ENCODE results near the gene SATB1.

SATB1 gene

DNA sequence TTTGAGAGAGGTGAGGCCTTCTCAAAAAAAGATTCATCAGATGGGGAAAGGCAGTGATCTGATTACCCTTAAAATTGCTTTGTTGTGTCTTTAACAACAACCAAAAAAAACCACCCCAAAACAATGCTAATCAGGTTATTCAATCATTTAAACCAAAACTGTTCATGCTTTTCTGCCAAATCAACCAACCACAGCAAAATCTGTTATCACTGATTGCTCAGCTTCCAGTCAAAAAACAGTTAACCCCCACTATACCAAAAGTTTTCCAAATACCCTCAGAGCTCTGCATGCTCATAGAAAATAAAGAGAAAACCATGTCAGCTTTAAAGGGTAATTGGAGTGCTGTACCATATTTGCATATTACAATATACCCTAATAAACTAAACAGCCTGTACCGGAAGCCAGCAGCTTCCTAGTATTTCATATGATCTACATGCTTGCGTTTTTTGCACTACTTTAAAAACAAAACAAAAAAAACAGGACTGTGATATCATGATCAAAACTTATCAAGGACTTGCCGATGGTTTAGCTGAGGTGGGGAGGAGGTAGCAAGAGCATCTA, 22.8 kb downstream of the SATB1 start:
- no CpG with 5 or more reads among the region's 3 CpGs for WGBS, 2 donors (ENCODE audit: extremely low coverage in 2 of 2, insufficient read length in 2 of 2, insufficient replicate concordance in 1 of 2)
- Histone ChIP-seq H3K4me2 (ENCODE audit: insufficient read depth, low read length, poor library complexity, severe bottlenecking) (no peak overlapping the region), H3K4me1 (ENCODE audit: control insufficient read depth in 2 of 2, insufficient read depth in 1 of 2, low read depth in 1 of 2, low read length in 2 of 2) (no peaks in the 10 kb centered on the region), H3K9ac (ENCODE audit: low read depth, low read length, poor library complexity) (no peak overlapping the region), H2BK12ac (ENCODE audit: low read length) (no peak overlapping the region), H3K23ac (ENCODE audit: low read depth, low read length, poor library complexity) (no peak overlapping the region), H3K36me3 (replicated peaks in 1 of 2; ENCODE audit: control insufficient read depth in 2 of 2, insufficient read depth in 2 of 2, low read length in 2 of 2) (no peaks in the 10 kb centered on the region), H3K27me3 (ENCODE audit: control insufficient read depth in 3 of 3, insufficient read depth in 3 of 3, low read depth in 1 of 3, low read length in 3 of 3) (no peaks in the 10 kb centered on the region), H2AK5ac (ENCODE audit: low read depth, low read length) (no peak overlapping the region), H3K14ac (ENCODE audit: low read length) (no peak overlapping the region), H3K4me3 (ENCODE audit: low read length in 2 of 2) (no peak overlapping the region), H4K8ac (ENCODE audit: low read depth, low read length) (no peak overlapping the region), H3K27ac (replicated peaks; ENCODE audit: low read length) (no peak overlapping the region), H2BK5ac (ENCODE audit: low read length) (no peak overlapping the region), H2BK15ac (ENCODE audit: low read length) (no peak overlapping the region), H3K18ac (ENCODE audit: low read length) (no peak overlapping the region), H2BK120ac (ENCODE audit: low read depth, low read length) (no peak overlapping the region), H3K79me1 (ENCODE audit: low read depth, low read length) (no peaks in the 10 kb centered on the region), H3K4ac (ENCODE audit: low read length) (no peak overlapping the region), H3K9me3 (replicated peaks in 1 of 2; ENCODE audit: control insufficient read depth in 2 of 2, insufficient read depth in 1 of 2, low read depth in 1 of 2, low read length in 2 of 2) (no peaks in the 10 kb centered on the region), H2AFZ (ENCODE audit: low read length) (no peak overlapping the region), H4K91ac (ENCODE audit: low read depth, low read length, poor library complexity) (no peak overlapping the region)
- no peak for DNase-seq (ENCODE audit: low spot score)

DNA sequence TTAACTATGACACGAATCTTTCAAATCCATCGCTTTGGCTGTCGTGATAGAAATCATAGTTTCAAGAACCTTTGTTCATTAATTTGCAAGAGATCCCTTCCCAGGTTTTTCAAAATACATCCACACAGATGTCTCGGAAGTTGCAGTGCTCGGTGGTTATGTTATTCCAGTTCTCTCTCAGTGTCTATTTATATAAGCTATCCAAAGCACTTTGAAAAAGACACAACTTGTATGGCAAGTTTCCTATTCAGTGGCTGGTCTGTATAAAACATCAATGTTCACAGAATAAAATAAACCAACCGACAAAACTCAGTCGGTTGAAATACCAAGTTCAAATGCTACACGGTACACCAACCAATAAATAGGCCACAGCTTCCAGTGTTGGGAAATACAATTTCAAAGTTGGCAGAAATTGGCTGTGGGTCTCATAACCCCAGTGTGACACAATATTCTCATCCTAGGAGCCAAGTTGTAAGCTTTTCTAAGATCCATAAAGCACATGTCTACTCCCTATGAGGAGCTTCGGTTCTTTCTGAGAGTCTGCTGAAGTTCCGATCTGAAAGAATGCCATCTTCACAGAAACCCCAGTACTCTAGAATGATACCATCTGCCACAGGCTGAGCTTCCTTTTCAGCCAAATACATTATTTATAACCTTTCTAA, 23.7 kb downstream of the SATB1 start:
- Histone ChIP-seq H2BK5ac (ENCODE audit: low read length) (no peak overlapping the region), H3K18ac (ENCODE audit: low read length) (no peak overlapping the region), H3K27ac (replicated peaks; ENCODE audit: low read length) (no peak overlapping the region), H2BK12ac (ENCODE audit: low read length) (no peak overlapping the region), H3K4me1 (ENCODE audit: control insufficient read depth in 2 of 2, insufficient read depth in 1 of 2, low read depth in 1 of 2, low read length in 2 of 2) (no peaks in the 10 kb centered on the region), H3K79me1 (ENCODE audit: low read depth, low read length) (no peaks in the 10 kb centered on the region), H3K27me3 (ENCODE audit: control insufficient read depth in 3 of 3, insufficient read depth in 3 of 3, low read depth in 1 of 3, low read length in 3 of 3) (no peaks in the 10 kb centered on the region), H2AK5ac (ENCODE audit: low read depth, low read length) (no peak overlapping the region), H3K36me3 (replicated peaks in 1 of 2; ENCODE audit: control insufficient read depth in 2 of 2, insufficient read depth in 2 of 2, low read length in 2 of 2) (no peaks in the 10 kb centered on the region), H2BK120ac (ENCODE audit: low read depth, low read length) (no peak overlapping the region), H3K4me2 (ENCODE audit: insufficient read depth, low read length, poor library complexity, severe bottlenecking) (no peak overlapping the region), H2AFZ (ENCODE audit: low read length) (no peak overlapping the region), H3K9me3 (replicated peaks in 1 of 2; ENCODE audit: control insufficient read depth in 2 of 2, insufficient read depth in 1 of 2, low read depth in 1 of 2, low read length in 2 of 2) (no peaks in the 10 kb centered on the region), H3K23ac (ENCODE audit: low read depth, low read length, poor library complexity) (no peak overlapping the region), H2BK15ac (ENCODE audit: low read length) (no peak overlapping the region), H3K4ac (ENCODE audit: low read length) (no peak overlapping the region), H3K9ac (ENCODE audit: low read depth, low read length, poor library complexity) (no peak overlapping the region), H3K4me3 (ENCODE audit: low read length in 2 of 2) (no peak overlapping the region), H4K91ac (ENCODE audit: low read depth, low read length, poor library complexity) (no peak overlapping the region), H4K8ac (ENCODE audit: low read depth, low read length) (no peak overlapping the region), H3K14ac (ENCODE audit: low read length) (no peak overlapping the region)
- DNase-seq (ENCODE audit: low spot score) = no peak
- WGBS, 2 donors (ENCODE audit: extremely low coverage in 2 of 2, insufficient read length in 2 of 2, insufficient replicate concordance in 1 of 2) = no CpG with 5 or more reads among the region's 10 CpGs

DNA sequence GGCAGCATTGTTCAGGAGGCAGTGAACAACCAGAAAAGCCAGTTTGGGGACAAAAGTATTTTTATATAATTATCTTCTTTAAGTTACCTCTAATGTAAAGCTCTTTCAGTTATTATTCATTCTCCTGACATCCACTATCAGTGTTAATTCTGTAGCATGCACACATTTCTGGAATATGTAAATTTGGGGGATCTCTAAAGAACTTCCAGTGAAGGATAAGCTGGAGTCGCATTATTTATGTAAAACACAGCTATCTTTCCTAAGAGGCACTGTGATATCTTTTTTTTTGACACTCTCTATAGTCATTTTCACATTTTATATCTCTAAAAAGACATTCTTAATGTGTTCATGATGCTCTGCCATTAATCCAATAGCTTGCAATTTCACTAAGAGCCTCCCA, 26.7 kb downstream of the SATB1 start:
- H3K18ac ChIP-seq (ENCODE audit: low read length) = no peak overlapping the region
- DNase-seq (ENCODE audit: low spot score) = no peak
- no peak overlapping the region for H3K4me2 ChIP-seq (ENCODE audit: insufficient read depth, low read length, poor library complexity, severe bottlenecking)
- no peak overlapping the region for H2BK12ac ChIP-seq (ENCODE audit: low read length)
- no peak overlapping the region for H3K4me3 ChIP-seq (ENCODE audit: low read length in 2 of 2)
- no CpG with 5 or more reads among the region's 1 CpG for WGBS, 2 donors (ENCODE audit: extremely low coverage in 2 of 2, insufficient read length in 2 of 2, insufficient replicate concordance in 1 of 2)
- no peak overlapping the region for H2AK5ac ChIP-seq (ENCODE audit: low read depth, low read length)
- no peak overlapping the region for H3K9ac ChIP-seq (ENCODE audit: low read depth, low read length, poor library complexity)
- no peak overlapping the region for H2BK120ac ChIP-seq (ENCODE audit: low read depth, low read length)
- H3K36me3 ChIP-seq (replicated peaks in 1 of 2; ENCODE audit: control insufficient read depth in 2 of 2, insufficient read depth in 2 of 2, low read length in 2 of 2) = peaks cover 7% of the 10 kb centered on the region in 2 donors
- H3K4ac ChIP-seq (ENCODE audit: low read length) = no peak overlapping the region
- H3K23ac ChIP-seq (ENCODE audit: low read depth, low read length, poor library complexity) = no peak overlapping the region
- H2BK15ac ChIP-seq (ENCODE audit: low read length) = no peak overlapping the region
- no peak overlapping the region for H3K14ac ChIP-seq (ENCODE audit: low read length)
- H3K27ac ChIP-seq (replicated peaks; ENCODE audit: low read length) = no peak overlapping the region
- H3K9me3 ChIP-seq (replicated peaks in 1 of 2; ENCODE audit: control insufficient read depth in 2 of 2, insufficient read depth in 1 of 2, low read depth in 1 of 2, low read length in 2 of 2) = no peaks in the 10 kb centered on the region
- no peak overlapping the region for H2AFZ ChIP-seq (ENCODE audit: low read length)
- no peaks in the 10 kb centered on the region for H3K27me3 ChIP-seq (ENCODE audit: control insufficient read depth in 3 of 3, insufficient read depth in 3 of 3, low read depth in 1 of 3, low read length in 3 of 3)
- H2BK5ac ChIP-seq (ENCODE audit: low read length) = no peak overlapping the region
- no peak overlapping the region for H4K91ac ChIP-seq (ENCODE audit: low read depth, low read length, poor library complexity)
- no peaks in the 10 kb centered on the region for H3K4me1 ChIP-seq (ENCODE audit: control insufficient read depth in 2 of 2, insufficient read depth in 1 of 2, low read depth in 1 of 2, low read length in 2 of 2)
- no peaks in the 10 kb centered on the region for H3K79me1 ChIP-seq (ENCODE audit: low read depth, low read length)
- no peak overlapping the region for H4K8ac ChIP-seq (ENCODE audit: low read depth, low read length)

DNA sequence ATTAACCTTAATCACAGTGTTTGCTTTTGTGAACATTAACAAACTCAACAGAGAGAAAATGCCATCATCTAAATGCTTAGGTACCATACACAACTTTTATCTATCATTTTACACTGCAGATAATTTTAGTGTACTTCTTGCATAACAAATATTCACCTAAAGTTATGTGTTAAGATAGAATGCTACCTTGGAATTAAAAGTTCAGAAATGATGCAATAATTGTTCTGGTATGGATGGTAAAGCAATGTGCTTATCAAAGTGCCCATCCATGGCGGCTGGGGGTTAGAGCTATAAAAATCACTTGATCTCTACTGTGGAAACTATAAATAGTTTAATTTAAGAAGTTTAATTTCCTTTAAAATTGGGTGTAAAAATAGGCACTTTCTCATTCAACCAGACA, 28.7 kb downstream of the SATB1 start:
- Histone ChIP-seq H3K27me3 (ENCODE audit: control insufficient read depth in 3 of 3, insufficient read depth in 3 of 3, low read depth in 1 of 3, low read length in 3 of 3) (no peaks in the 10 kb centered on the region), H3K9me3 (replicated peaks in 1 of 2; ENCODE audit: control insufficient read depth in 2 of 2, insufficient read depth in 1 of 2, low read depth in 1 of 2, low read length in 2 of 2) (no peaks in the 10 kb centered on the region), H2AK5ac (ENCODE audit: low read depth, low read length) (no peak overlapping the region), H3K79me1 (ENCODE audit: low read depth, low read length) (no peaks in the 10 kb centered on the region), H3K36me3 (replicated peaks in 1 of 2; ENCODE audit: control insufficient read depth in 2 of 2, insufficient read depth in 2 of 2, low read length in 2 of 2) (peaks cover 7% of the 10 kb centered on the region in 2 donors), H2BK12ac (ENCODE audit: low read length) (no peak overlapping the region), H2BK120ac (ENCODE audit: low read depth, low read length) (no peak overlapping the region), H3K4me2 (ENCODE audit: insufficient read depth, low read length, poor library complexity, severe bottlenecking) (no peak overlapping the region), H3K18ac (ENCODE audit: low read length) (no peak overlapping the region), H2BK5ac (ENCODE audit: low read length) (no peak overlapping the region), H3K14ac (ENCODE audit: low read length) (no peak overlapping the region), H3K27ac (replicated peaks; ENCODE audit: low read length) (no peak overlapping the region), H2AFZ (ENCODE audit: low read length) (no peak overlapping the region), H2BK15ac (ENCODE audit: low read length) (no peak overlapping the region), H4K8ac (ENCODE audit: low read depth, low read length) (no peak overlapping the region), H3K23ac (ENCODE audit: low read depth, low read length, poor library complexity) (no peak overlapping the region), H3K4me1 (ENCODE audit: control insufficient read depth in 2 of 2, insufficient read depth in 1 of 2, low read depth in 1 of 2, low read length in 2 of 2) (no peaks in the 10 kb centered on the region), H3K4me3 (ENCODE audit: low read length in 2 of 2) (no peak overlapping the region), H3K4ac (ENCODE audit: low read length) (no peak overlapping the region), H4K91ac (ENCODE audit: low read depth, low read length, poor library complexity) (no peak overlapping the region), H3K9ac (ENCODE audit: low read depth, low read length, poor library complexity) (no peak overlapping the region)
- no peak for DNase-seq (ENCODE audit: low spot score)
- no CpG with 5 or more reads among the region's 1 CpG for WGBS, 2 donors (ENCODE audit: extremely low coverage in 2 of 2, insufficient read length in 2 of 2, insufficient replicate concordance in 1 of 2)
